Small intestine (tissue), 7 donors: Measurements from ENCODE around the gene RPL10. TPM values are rescaled to one million over a fixed set of nuclear protein-coding genes. Genes with fewer than 3 reads are reported as not detected.
A peak's percentile ranks its signal among the peaks of the same experiment; 100 is the strongest.

Source experiments
- DNase-seq, 2 donors: peaks; one replicate each; pipeline versions ENCODE4 v3.0.0 to v3.0.0-alpha.2; 2013
- FAIRE-seq: peaks from 2 replicates; lab custom pipeline; 2012; peaks lifted over from hg19 to GRCh38; lab: Jason Lieb, UNC
- H3K27ac ChIP-seq, 3 donors: one replicate each; pipeline ENCODE4 v1.5.1; 2013; ENCODE audit warnings: low read length in 2 of 3, mild to moderate bottlenecking in 2 of 3, control low read depth in 1 of 3, inconsistent platforms in 1 of 3, low read depth in 1 of 3, moderate library complexity in 1 of 3
- H3K27me3 ChIP-seq, 3 donors: one replicate each; pipeline ENCODE4 v1.6.1; 2013; ENCODE audit warnings: low read length in 3 of 3, inconsistent platforms in 1 of 3; ENCODE audit not compliant: control insufficient read depth in 3 of 3, insufficient read depth in 3 of 3
- H3K36me3 ChIP-seq, 3 donors: one replicate each; pipeline ENCODE4 v1.6.1; 2013; ENCODE audit warnings: low read length in 3 of 3, inconsistent platforms in 1 of 3, low read depth in 1 of 3, mild to moderate bottlenecking in 1 of 3, moderate library complexity in 1 of 3; ENCODE audit not compliant: control insufficient read depth in 3 of 3, insufficient read depth in 2 of 3
- H3K4me1 ChIP-seq, 3 donors: one replicate each; pipeline ENCODE4 v1.6.1; 2013; ENCODE audit warnings: low read length in 2 of 3, inconsistent platforms in 1 of 3, low read depth in 1 of 3, mild to moderate bottlenecking in 1 of 3, moderate library complexity in 1 of 3; ENCODE audit not compliant: control insufficient read depth in 3 of 3, insufficient read depth in 2 of 3
- H3K4me3 ChIP-seq, 3 donors: one replicate each; pipeline ENCODE4 v1.5.1; 2013; ENCODE audit warnings: low read length in 3 of 3, control low read depth in 1 of 3, inconsistent platforms in 1 of 3, low read depth in 1 of 3, mild to moderate bottlenecking in 1 of 3, moderate library complexity in 1 of 3
- H3K9me3 ChIP-seq, 2 donors: one replicate each; pipeline ENCODE4 v1.6.1; 2013; ENCODE audit warnings: low read depth in 1 of 2, low read length in 1 of 2; ENCODE audit not compliant: control insufficient read depth in 2 of 2, insufficient read depth in 1 of 2
- WGBS, 3 donors: extraction: QIAGEN DNeasy Blood & Tissue Kit; methylation state at CpG; one replicate each; pipeline ENCODE4 v1.1.7; 2013; 5-methylcytosine and 5-hydroxymethylcytosine counted together
- polyA plus RNA-seq, 4 donors: library from polyadenylated mRNA; stranded (reverse) in 3 of 4; unstranded in 1 of 4; fragments of 200-250 nt in 3 of 4; fragments of 120-200 nt in 1 of 4; gene quantifications; one replicate each; pipeline versions ENCODE4 v1.2.1 to v1.2.3, GENCODE V29; 2013
- donor health status: healthy with polysubstance abuse.
- donor health status: control.
- donor health status: control.
- donor health status: Bipolar disorder and iron deficiency.
- donor health status: healthy.

Gene RPL10
- polyA plus RNA-seq, 4 donors, result 3,043 to 5,653 (median 5,166) TPM

- H3K27me3 ChIP-seq, result no peaks in the 10 kb centered on the region
Measured at GRCh38 chrX:154419189-154419588, 21.0 kb downstream of the RPL10 start.

DNA sequence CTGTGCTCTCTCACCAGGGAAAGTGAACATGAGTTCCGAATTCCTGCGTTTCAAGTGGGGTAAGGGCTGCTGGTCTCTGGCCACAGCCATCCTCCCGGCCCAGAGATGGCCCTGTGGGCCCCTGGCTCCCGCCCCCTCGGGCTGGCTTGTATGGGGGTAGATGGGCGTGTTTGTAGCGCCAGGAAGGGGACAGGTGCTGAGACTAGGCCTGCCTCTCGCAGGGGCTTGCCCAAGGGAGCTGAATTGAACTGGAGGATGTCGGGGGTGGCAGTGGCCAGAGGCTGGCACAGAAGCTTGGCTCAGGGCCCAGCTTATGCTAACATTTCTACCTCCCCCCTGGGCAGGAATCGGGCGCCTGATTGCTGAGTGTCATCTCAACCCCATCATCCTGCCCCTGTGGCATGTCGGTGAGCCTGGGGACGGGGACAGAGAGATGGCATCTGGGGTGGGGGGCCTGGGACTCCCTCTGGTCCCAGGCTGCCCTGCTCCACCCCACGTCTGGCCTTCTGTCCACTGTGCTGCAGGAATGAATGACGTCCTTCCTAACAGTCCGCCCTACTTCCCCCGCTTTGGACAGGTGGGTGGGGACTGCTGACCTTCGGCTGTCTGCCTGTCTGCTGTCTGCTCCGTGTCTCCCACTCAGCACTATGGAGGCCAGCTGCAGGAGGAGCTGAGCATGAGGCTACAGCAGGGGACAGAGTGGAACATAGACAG lies 21.7 kb downstream of the RPL10 start:
- Histone ChIP-seq H3K27me3 (no peaks in the 10 kb centered on the region), H3K9me3 (no peaks in the 10 kb centered on the region), H3K27ac (no peak overlapping the region), H3K4me3 (no peak overlapping the region), H3K36me3 (peaks cover 0 to 30% (median 0%) of the 10 kb centered on the region in 3 donors), H3K4me1 (no peaks in the 10 kb centered on the region)
- WGBS, 3 donors, result 78 to 80% (median 79%) methylated on average over 16 to 19 of the region's 19 CpGs
- FAIRE-seq, result no peak
- no peak for DNase-seq

More at GRCh38 chrX:154419189-154419588, 21.0 kb downstream of the RPL10 start:
- 83 to 96% (median 89%) methylated on average over 7 to 8 of the region's 8 CpGs for WGBS, 3 donors
- Histone ChIP-seq H3K27ac (no peak overlapping the region), H3K4me3 (no peak overlapping the region), H3K36me3 (peaks cover 0 to 30% (median 0%) of the 10 kb centered on the region in 3 donors), H3K9me3 (no peaks in the 10 kb centered on the region), H3K4me1 (no peaks in the 10 kb centered on the region)
- FAIRE-seq, result no peak
- DNase-seq, result no peak

- no peaks in the 10 kb centered on the region for H3K9me3 ChIP-seq
- 84 to 89% (median 88%) methylated on average over 3 to 10 of the region's 10 CpGs for WGBS, 3 donors
- H3K4me3 ChIP-seq, result no peak overlapping the region
- DNase-seq (no peak), FAIRE-seq (no peak)
- H3K4me1 ChIP-seq, result no peaks in the 10 kb centered on the region
- no peaks in the 10 kb centered on the region for H3K27me3 ChIP-seq
- H3K27ac ChIP-seq, result no peak overlapping the region
- peaks cover 0 to 26% (median 0%) of the 10 kb centered on the region in 3 donors for H3K36me3 ChIP-seq
Measured at GRCh38 chrX:154420402-154420756, 22.2 kb downstream of the RPL10 start.

- FAIRE-seq (no peak), DNase-seq (no peak)
- Histone ChIP-seq H3K4me1 (peaks cover 0 to 19% (median 3%) of the 10 kb centered on the region in 3 donors), H3K36me3 (peaks cover 0 to 20% (median 0%) of the 10 kb centered on the region in 3 donors), H3K9me3 (no peaks in the 10 kb centered on the region), H3K27me3 (no peaks in the 10 kb centered on the region), H3K4me3 (no peak overlapping the region), H3K27ac (peak overlapping the region in 1 of 3 donors; percentile 28)
- 88 to 91% (median 91%) methylated on average over 12 to 13 of the region's 13 CpGs for WGBS, 3 donors
Measured at GRCh38 chrX:154426916-154427770, 29.0 kb downstream of the RPL10 start.

DNA sequence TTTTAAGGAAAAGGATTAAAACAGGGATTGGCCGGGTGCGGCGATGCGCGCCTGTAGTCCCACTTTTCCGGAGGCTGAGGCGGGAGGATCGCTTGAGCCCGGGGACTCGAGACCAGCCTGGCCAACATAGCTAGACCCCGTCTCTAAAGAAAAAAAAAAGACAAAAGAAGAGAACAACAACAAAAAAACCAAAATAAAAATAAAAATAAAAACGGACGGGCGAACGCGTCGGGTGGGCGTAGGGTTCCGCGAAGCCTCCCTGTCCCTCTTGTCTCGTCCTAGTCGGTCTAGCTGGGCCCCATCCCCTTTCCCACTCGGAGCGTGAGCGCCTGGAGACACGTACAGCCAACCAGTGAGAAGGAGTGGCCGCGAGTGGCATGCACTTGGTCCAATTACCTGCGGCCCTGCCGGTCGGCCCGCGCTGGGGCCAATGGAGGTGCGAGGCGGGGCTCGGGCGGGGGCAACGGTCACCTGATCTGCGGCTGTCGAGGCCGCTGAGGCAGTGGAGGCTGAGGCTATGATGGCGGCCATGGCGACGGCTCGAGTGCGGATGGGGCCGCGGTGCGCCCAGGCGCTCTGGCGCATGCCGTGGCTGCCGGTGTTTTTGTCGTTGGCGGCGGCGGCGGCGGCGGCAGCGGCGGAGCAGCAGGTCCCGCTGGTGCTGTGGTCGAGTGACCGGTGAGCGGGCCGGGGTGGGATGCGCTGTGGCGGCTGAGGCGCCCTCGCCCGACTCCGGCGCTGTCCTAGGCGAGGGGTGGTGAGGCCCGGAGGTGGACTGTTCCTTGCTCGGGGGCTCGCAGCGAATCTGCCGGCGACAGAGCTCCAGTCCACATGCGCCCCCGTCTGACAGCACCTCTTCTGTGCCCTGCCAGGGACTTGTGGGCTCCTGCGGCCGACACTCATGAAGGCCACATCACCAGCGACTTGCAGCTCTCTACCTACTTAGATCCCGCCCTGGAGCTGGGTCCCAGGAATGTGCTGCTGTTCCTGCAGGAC lies 30.3 kb downstream of the RPL10 start, which contains the start of gene ATP6AP1:
TSS of gene ATP6AP1 (plus strand) at position 502 of the 996 bp plus-strand sequence. CDS start at position 518, 16 bp downstream.
- Histone ChIP-seq H3K27me3 (no peaks in the 10 kb centered on the region), H3K4me1 (peaks cover 0 to 19% (median 3%) of the 10 kb centered on the region in 3 donors), H3K9me3 (no peaks in the 10 kb centered on the region), H3K4me3 (peak within 1 kb of the TSS; percentile 64 to 82 (median 71)), H3K27ac (peak within 1 kb of the TSS; percentile 28 to 71 (median 70)), H3K36me3 (peaks cover 0 to 32% (median 0%) of the 10 kb centered on the region in 3 donors)
- DNase-seq (peak; percentile 92), FAIRE-seq (no peak)
- 5 to 46% (median 8%) methylated on average over 40 to 87 of the region's 87 CpGs for WGBS, 3 donors

DNA sequence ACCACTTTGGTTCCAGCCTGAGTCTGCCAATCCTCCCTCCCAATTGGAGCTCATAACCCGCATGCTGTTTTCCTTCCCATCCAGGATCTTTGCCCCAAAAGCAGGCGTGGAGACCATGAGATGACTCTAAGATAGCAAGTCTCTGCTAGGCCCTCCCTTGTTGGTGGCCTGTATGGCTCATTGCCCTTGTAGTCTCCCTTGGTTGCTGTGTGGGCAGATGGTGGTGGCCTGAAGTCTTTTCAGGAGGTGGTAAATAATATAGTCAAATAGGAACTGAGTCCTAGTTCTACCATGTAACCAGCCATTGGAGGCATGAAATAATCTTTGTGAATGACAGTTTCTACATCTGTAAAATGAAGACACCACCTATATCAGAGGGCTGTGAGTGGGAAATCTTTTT lies 31.5 kb downstream of the RPL10 start:
- DNase-seq, result no peak
- 71 to 75% (median 71%) methylated on average over 2 of the region's 2 CpGs for WGBS, 3 donors

GRCh38 chrX:154430479-154430878 lies 32.3 kb downstream of the RPL10 start:
- H3K4me1 ChIP-seq, result peaks cover 0 to 19% (median 3%) of the 10 kb centered on the region in 3 donors
- DNase-seq, result no peak
- no peak overlapping the region for H3K4me3 ChIP-seq
- no peaks in the 10 kb centered on the region for H3K27me3 ChIP-seq
- H3K36me3 ChIP-seq, result peaks cover 0 to 52% (median 0%) of the 10 kb centered on the region in 3 donors
- FAIRE-seq, result no peak
- WGBS, 3 donors, result 65 to 86% (median 81%) methylated on average over 6 of the region's 6 CpGs
- H3K27ac ChIP-seq, result peak overlapping the region in 1 of 3 donors; percentile 44
- no peaks in the 10 kb centered on the region for H3K9me3 ChIP-seq

More for the DNA sequence above, 31.5 kb downstream of the RPL10 start:
- Histone ChIP-seq H3K4me3 (peak overlapping the region in 2 of 3 donors; percentile 71 to 82), H3K27me3 (no peaks in the 10 kb centered on the region), H3K4me1 (peaks cover 0 to 19% (median 3%) of the 10 kb centered on the region in 3 donors), H3K9me3 (no peaks in the 10 kb centered on the region), H3K36me3 (peaks cover 0 to 44% (median 0%) of the 10 kb centered on the region in 3 donors), H3K27ac (peak overlapping the region in 1 of 3 donors; percentile 27)
- FAIRE-seq, result no peak
